IPS-18a (cell line): Measurements from ENCODE around the gene DIPK1C.
A peak's percentile ranks its signal among the peaks of the same experiment; 100 is the strongest.

Source experiments
- H3K27ac ChIP-seq: one replicate; pipeline ENCODE4 v1.5.1; 2013; ENCODE audit warnings: low read length
- H3K27me3 ChIP-seq: one replicate; pipeline ENCODE4 v1.6.1; 2013; ENCODE audit warnings: mild to moderate bottlenecking, low read length; ENCODE audit not compliant: control insufficient read depth, insufficient read depth
- H3K36me3 ChIP-seq: one replicate; pipeline ENCODE4 v1.6.1; 2013; ENCODE audit warnings: low read depth, low read length; ENCODE audit not compliant: control insufficient read depth
- H3K4me1 ChIP-seq: one replicate; pipeline ENCODE4 v1.6.1; 2013; ENCODE audit warnings: low read depth, low read length; ENCODE audit not compliant: control insufficient read depth
- H3K4me3 ChIP-seq: one replicate; pipeline ENCODE4 v1.5.1; 2013; ENCODE audit warnings: low read length
- H3K9ac ChIP-seq: one replicate; pipeline ENCODE4 v1.6.1; 2013; ENCODE audit warnings: mild to moderate bottlenecking, low read length, moderate library complexity
- H3K9me3 ChIP-seq: one replicate; pipeline ENCODE4 v1.6.1; 2013; ENCODE audit warnings: low read depth, low read length; ENCODE audit not compliant: control insufficient read depth

Gene DIPK1C

GRCh38 chr18:74496508-74497323 lies 39.6 kb upstream of the DIPK1C start:
- peak overlapping the region; percentile 77 for H3K27ac ChIP-seq
- H3K36me3 ChIP-seq = peaks cover 18% of the 10 kb centered on the region
- peaks cover 13% of the 10 kb centered on the region for H3K4me1 ChIP-seq
- H3K9ac ChIP-seq = peak overlapping the region; percentile 90
- peak overlapping the region; percentile 83 for H3K4me3 ChIP-seq
- no peaks in the 10 kb centered on the region for H3K9me3 ChIP-seq
- no peaks in the 10 kb centered on the region for H3K27me3 ChIP-seq

- H3K9me3 ChIP-seq = no peaks in the 10 kb centered on the region
- H3K27me3 ChIP-seq = no peaks in the 10 kb centered on the region
- H3K9ac ChIP-seq = peak within 1 kb of the TSS; percentile 90
- peaks cover 9% of the 10 kb centered on the region for H3K36me3 ChIP-seq
- H3K4me3 ChIP-seq = peak within 1 kb of the TSS; percentile 83
- H3K4me1 ChIP-seq = peaks cover 13% of the 10 kb centered on the region
- H3K27ac ChIP-seq = peak within 1 kb of the TSS; percentile 77
Observed at GRCh38 chr18:74495581-74496507, 38.7 kb upstream of the DIPK1C start, which contains the start of gene CNDP2. CNDP2 (plus strand) TSS chr18:74496363; CDS start chr18:74499974, 3,611 bp downstream.

- no peak overlapping the region for H3K4me3 ChIP-seq
Observed at GRCh38 chr18:74494514-74494913, 37.4 kb upstream of the DIPK1C start.

GRCh38 chr18:74493689-74494088 lies 36.6 kb upstream of the DIPK1C start:
- Histone ChIP-seq H3K4me3 (no peak overlapping the region), H3K27me3 (no peaks in the 10 kb centered on the region), H3K9me3 (no peaks in the 10 kb centered on the region), H3K9ac (no peak overlapping the region), H3K4me1 (peaks cover 4% of the 10 kb centered on the region), H3K36me3 (no peaks in the 10 kb centered on the region), H3K27ac (no peak overlapping the region)

More at GRCh38 chr18:74494514-74494913, 37.4 kb upstream of the DIPK1C start:
- peaks cover 10% of the 10 kb centered on the region for H3K4me1 ChIP-seq
- no peaks in the 10 kb centered on the region for H3K9me3 ChIP-seq
- H3K27me3 ChIP-seq = no peaks in the 10 kb centered on the region
- no peaks in the 10 kb centered on the region for H3K36me3 ChIP-seq
- no peak overlapping the region for H3K27ac ChIP-seq
- no peak overlapping the region for H3K9ac ChIP-seq

GRCh38 chr18:74492259-74492658 lies 35.2 kb upstream of the DIPK1C start:
- H3K9ac ChIP-seq = no peak overlapping the region
- H3K4me1 ChIP-seq = peaks cover 3% of the 10 kb centered on the region
- no peak overlapping the region for H3K4me3 ChIP-seq
- no peaks in the 10 kb centered on the region for H3K9me3 ChIP-seq
- H3K36me3 ChIP-seq = no peaks in the 10 kb centered on the region
- no peaks in the 10 kb centered on the region for H3K27me3 ChIP-seq
- H3K27ac ChIP-seq = no peak overlapping the region

GRCh38 chr18:74489676-74490075 lies 32.6 kb upstream of the DIPK1C start:
- Histone ChIP-seq H3K4me1 (no peaks in the 10 kb centered on the region), H3K27ac (no peak overlapping the region)

GRCh38 chr18:74488864-74489263 lies 31.8 kb upstream of the DIPK1C start:
- H3K27me3 ChIP-seq = no peaks in the 10 kb centered on the region

More at GRCh38 chr18:74489676-74490075, 32.6 kb upstream of the DIPK1C start:
- Histone ChIP-seq H3K36me3 (no peaks in the 10 kb centered on the region), H3K27me3 (no peaks in the 10 kb centered on the region), H3K9me3 (no peaks in the 10 kb centered on the region), H3K9ac (no peak overlapping the region), H3K4me3 (no peak overlapping the region)

GRCh38 chr18:74488354-74488753 lies 31.2 kb upstream of the DIPK1C start:
- H3K4me1 ChIP-seq = no peaks in the 10 kb centered on the region
- H3K36me3 ChIP-seq = no peaks in the 10 kb centered on the region
- no peak overlapping the region for H3K9ac ChIP-seq
- no peak overlapping the region for H3K27ac ChIP-seq
- no peaks in the 10 kb centered on the region for H3K27me3 ChIP-seq
- no peak overlapping the region for H3K4me3 ChIP-seq
- no peaks in the 10 kb centered on the region for H3K9me3 ChIP-seq

More at GRCh38 chr18:74488864-74489263, 31.8 kb upstream of the DIPK1C start:
- Histone ChIP-seq H3K36me3 (no peaks in the 10 kb centered on the region), H3K9me3 (no peaks in the 10 kb centered on the region), H3K27ac (no peak overlapping the region), H3K9ac (no peak overlapping the region), H3K4me1 (no peaks in the 10 kb centered on the region), H3K4me3 (no peak overlapping the region)

GRCh38 chr18:74486119-74486849 lies 29.2 kb upstream of the DIPK1C start:
- Histone ChIP-seq H3K27ac (no peak overlapping the region), H3K4me1 (no peaks in the 10 kb centered on the region), H3K4me3 (no peak overlapping the region), H3K9me3 (no peaks in the 10 kb centered on the region), H3K27me3 (no peaks in the 10 kb centered on the region), H3K36me3 (no peaks in the 10 kb centered on the region), H3K9ac (no peak overlapping the region)

- H3K4me3 ChIP-seq = no peak overlapping the region
- no peaks in the 10 kb centered on the region for H3K36me3 ChIP-seq
- H3K27ac ChIP-seq = no peak overlapping the region
- no peak overlapping the region for H3K9ac ChIP-seq
- H3K27me3 ChIP-seq = no peaks in the 10 kb centered on the region
- H3K4me1 ChIP-seq = no peaks in the 10 kb centered on the region
- no peaks in the 10 kb centered on the region for H3K9me3 ChIP-seq
Observed at GRCh38 chr18:74482697-74483096, 25.6 kb upstream of the DIPK1C start.

GRCh38 chr18:74480149-74480651 lies 23.1 kb upstream of the DIPK1C start:
- H3K36me3 ChIP-seq = no peaks in the 10 kb centered on the region
- H3K27ac ChIP-seq = no peak overlapping the region
- H3K9me3 ChIP-seq = no peaks in the 10 kb centered on the region
- no peak overlapping the region for H3K9ac ChIP-seq
- no peak overlapping the region for H3K4me3 ChIP-seq
- peaks cover 5% of the 10 kb centered on the region for H3K4me1 ChIP-seq
- H3K27me3 ChIP-seq = no peaks in the 10 kb centered on the region
